HL-60 (cell line): ENCODE results near the gene UNK.

Source experiments
- SPI1 ChIP-seq: IDR thresholded peaks from 2 replicates; pipeline ENCODE4 v1.6.1; 2012; ENCODE audit warnings: low read depth, mild to moderate bottlenecking, borderline replicate concordance
- TF ChIP-seq, protein P1 (sequence below): IDR thresholded peaks from one replicate; pipeline ENCODE4 v1.5.1; 2011; ENCODE audit warnings: low read length, control low read depth, inconsistent platforms; ENCODE audit not compliant: insufficient read depth
- TF ChIP-seq, protein P2 (sequence below): IDR thresholded peaks from 2 replicates; pipeline ENCODE4 v1.6.1; 2012; ENCODE audit warnings: low read depth; ENCODE audit not compliant: insufficient replicate concordance

DNA sequence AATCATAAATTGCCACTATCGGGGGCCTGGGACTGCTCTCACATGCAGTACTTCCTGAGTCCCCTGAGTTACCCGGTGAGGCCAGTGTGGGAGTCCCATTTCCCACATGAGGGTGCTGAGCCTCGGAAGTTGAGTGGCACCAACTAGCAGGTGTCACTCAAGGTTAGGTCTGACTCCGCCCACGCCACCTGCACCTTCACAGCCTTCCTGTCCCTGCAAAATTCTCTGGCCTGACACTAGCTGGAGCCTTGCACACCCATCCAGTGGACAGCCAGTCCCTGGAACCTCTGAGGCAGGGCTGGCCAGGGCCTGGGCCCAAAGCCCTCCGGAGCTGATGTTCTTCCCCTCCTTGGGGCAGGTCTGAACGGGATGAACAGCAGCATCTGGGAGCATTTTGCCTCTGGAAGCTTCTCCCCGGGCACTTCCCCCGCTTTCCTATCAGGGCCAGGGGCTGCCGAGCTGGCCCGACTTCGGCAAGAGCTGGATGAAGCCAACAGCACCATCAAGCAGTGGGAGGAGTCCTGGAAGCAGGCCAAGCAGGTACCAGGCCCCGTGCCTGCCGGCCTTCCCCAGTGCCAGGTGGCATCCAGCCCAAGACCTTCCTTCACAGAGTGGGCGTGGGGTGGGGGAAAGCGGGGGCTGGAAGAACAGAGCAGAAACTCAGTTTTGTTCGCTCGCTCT, 37.7 kb downstream of the UNK start:
- TF ChIP-seq, protein P1, sequence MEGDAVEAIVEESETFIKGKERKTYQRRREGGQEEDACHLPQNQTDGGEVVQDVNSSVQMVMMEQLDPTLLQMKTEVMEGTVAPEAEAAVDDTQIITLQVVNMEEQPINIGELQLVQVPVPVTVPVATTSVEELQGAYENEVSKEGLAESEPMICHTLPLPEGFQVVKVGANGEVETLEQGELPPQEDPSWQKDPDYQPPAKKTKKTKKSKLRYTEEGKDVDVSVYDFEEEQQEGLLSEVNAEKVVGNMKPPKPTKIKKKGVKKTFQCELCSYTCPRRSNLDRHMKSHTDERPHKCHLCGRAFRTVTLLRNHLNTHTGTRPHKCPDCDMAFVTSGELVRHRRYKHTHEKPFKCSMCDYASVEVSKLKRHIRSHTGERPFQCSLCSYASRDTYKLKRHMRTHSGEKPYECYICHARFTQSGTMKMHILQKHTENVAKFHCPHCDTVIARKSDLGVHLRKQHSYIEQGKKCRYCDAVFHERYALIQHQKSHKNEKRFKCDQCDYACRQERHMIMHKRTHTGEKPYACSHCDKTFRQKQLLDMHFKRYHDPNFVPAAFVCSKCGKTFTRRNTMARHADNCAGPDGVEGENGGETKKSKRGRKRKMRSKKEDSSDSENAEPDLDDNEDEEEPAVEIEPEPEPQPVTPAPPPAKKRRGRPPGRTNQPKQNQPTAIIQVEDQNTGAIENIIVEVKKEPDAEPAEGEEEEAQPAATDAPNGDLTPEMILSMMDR = no peak
- TF ChIP-seq SPI1 = no peak
- TF ChIP-seq, protein P2, sequence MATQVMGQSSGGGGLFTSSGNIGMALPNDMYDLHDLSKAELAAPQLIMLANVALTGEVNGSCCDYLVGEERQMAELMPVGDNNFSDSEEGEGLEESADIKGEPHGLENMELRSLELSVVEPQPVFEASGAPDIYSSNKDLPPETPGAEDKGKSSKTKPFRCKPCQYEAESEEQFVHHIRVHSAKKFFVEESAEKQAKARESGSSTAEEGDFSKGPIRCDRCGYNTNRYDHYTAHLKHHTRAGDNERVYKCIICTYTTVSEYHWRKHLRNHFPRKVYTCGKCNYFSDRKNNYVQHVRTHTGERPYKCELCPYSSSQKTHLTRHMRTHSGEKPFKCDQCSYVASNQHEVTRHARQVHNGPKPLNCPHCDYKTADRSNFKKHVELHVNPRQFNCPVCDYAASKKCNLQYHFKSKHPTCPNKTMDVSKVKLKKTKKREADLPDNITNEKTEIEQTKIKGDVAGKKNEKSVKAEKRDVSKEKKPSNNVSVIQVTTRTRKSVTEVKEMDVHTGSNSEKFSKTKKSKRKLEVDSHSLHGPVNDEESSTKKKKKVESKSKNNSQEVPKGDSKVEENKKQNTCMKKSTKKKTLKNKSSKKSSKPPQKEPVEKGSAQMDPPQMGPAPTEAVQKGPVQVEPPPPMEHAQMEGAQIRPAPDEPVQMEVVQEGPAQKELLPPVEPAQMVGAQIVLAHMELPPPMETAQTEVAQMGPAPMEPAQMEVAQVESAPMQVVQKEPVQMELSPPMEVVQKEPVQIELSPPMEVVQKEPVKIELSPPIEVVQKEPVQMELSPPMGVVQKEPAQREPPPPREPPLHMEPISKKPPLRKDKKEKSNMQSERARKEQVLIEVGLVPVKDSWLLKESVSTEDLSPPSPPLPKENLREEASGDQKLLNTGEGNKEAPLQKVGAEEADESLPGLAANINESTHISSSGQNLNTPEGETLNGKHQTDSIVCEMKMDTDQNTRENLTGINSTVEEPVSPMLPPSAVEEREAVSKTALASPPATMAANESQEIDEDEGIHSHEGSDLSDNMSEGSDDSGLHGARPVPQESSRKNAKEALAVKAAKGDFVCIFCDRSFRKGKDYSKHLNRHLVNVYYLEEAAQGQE = no peak
